ENCODE data around the gene RNASE12.

GRCh38 chr14:20618271-20618749, 27.1 kb upstream of the RNASE12 start:
- TF ChIP-seq CTCF (conservative IDR thresholded peaks at IDR 0.05; ENCODE audit: low read depth, low read length) (no peak), EZH2 (IDR thresholded peaks at IDR 0.05; ENCODE audit: borderline replicate concordance, low read depth, low read length, poor library complexity, severe bottlenecking) (no peak)
